ENCODE data around the gene NEU2. TPM values are rescaled to one million over a fixed set of nuclear protein-coding genes. Genes with fewer than 3 reads are reported as not detected.

NEU2 gene
- total and polyA plus RNA-seq, 2 of the 13 experiments (the other 11 are each of a cell fraction or from before 2014, with no cell fraction given): not detected

DNA sequence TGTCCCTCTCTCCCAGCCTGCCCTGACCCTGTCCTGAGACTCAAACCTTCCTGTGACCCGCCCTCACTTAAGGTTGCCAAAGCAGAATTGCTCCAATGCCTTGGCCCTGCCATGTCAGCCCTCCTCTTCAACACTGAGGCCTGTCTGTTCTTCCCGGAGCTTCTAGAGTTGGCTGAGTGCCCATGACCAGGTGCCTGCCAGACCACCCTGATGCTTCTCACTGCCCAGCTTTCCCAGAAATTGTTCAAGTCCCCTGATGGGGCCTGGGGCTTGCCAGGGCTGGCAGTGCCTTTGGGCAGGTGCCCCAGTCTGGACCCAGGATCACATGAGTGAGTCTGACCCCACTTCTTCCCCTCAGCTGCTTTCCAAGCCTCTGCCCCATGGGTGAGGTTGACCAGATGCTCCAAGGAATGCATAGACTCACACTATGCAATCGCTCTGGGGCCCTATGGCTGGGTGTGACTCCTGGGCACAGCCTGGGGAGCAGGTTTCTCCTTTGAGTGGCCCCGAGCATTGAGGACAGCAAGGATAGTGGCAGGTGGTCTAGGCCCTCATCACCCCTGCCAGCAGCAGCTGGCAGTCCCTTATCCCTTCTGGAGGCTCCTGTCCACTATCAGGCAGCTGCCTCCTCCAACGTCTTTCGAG is 24.6 kb downstream of the NEU2 start:
- Histone ChIP-seq H4K20me1 (ENCODE audit: insufficient read depth, low read length) (no peaks in the 10 kb centered on the region), H3K27ac (ENCODE audit: extremely low read length, insufficient read depth, low read length) (no peak overlapping the region), H3K4me2 (ENCODE audit: low read depth, low read length) (no peak overlapping the region), H3K9me3 (ENCODE audit: low read length) (no peaks in the 10 kb centered on the region), H2AFZ (ENCODE audit: low read length) (no peak overlapping the region), H3K27me3 (ENCODE audit: control insufficient read depth in 1 of 2, insufficient read depth in 2 of 2, low read length in 2 of 2) (peaks cover 0 to 5% of the 10 kb centered on the region in 2 experiments; a peak in 1 of 5 replicates), H3K4me3 (replicated peaks in 1 of 3; ENCODE audit: insufficient read depth in 1 of 3, low read depth in 2 of 3, low read length in 3 of 3) (no peak overlapping the region), H3K36me3 (replicated peaks in 1 of 2; ENCODE audit: control insufficient read depth in 1 of 2, insufficient read depth in 2 of 2, low read length in 2 of 2) (no peaks in the 10 kb centered on the region), H3K9ac (ENCODE audit: insufficient read depth, low read depth, low read length) (no peak overlapping the region), H3K4me1 (ENCODE audit: insufficient read depth, low read length) (peaks cover 51% of the 10 kb centered on the region), H3K79me2 (ENCODE audit: insufficient read depth, low read length) (no peaks in the 10 kb centered on the region)
- DNase-seq (ENCODE audit: low spot score): no peak
- TF ChIP-seq MIXL1 (CRISPR knock-in tag; IDR thresholded peaks at IDR 0.05) (no peak), MIER3 (CRISPR knock-in tag; IDR thresholded peaks at IDR 0.05; ENCODE audit: borderline replicate concordance) (no peak), ZSCAN9 (CRISPR knock-in tag; IDR thresholded peaks at IDR 0.05; ENCODE audit: borderline replicate concordance) (no peak), NBN (conservative IDR thresholded peaks at IDR 0.05) (no peak), ISX (CRISPR knock-in tag; conservative IDR thresholded peaks at IDR 0.05) (no peak)
- TF ChIP-seq, protein P1, sequence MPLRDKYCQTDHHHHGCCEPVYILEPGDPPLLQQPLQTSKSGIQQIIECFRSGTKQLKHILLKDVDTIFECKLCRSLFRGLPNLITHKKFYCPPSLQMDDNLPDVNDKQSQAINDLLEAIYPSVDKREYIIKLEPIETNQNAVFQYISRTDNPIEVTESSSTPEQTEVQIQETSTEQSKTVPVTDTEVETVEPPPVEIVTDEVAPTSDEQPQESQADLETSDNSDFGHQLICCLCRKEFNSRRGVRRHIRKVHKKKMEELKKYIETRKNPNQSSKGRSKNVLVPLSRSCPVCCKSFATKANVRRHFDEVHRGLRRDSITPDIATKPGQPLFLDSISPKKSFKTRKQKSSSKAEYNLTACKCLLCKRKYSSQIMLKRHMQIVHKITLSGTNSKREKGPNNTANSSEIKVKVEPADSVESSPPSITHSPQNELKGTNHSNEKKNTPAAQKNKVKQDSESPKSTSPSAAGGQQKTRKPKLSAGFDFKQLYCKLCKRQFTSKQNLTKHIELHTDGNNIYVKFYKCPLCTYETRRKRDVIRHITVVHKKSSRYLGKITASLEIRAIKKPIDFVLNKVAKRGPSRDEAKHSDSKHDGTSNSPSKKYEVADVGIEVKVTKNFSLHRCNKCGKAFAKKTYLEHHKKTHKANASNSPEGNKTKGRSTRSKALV (CRISPR knock-in tag; IDR thresholded peaks at IDR 0.05): no peak
- TF ChIP-seq, protein P2, sequence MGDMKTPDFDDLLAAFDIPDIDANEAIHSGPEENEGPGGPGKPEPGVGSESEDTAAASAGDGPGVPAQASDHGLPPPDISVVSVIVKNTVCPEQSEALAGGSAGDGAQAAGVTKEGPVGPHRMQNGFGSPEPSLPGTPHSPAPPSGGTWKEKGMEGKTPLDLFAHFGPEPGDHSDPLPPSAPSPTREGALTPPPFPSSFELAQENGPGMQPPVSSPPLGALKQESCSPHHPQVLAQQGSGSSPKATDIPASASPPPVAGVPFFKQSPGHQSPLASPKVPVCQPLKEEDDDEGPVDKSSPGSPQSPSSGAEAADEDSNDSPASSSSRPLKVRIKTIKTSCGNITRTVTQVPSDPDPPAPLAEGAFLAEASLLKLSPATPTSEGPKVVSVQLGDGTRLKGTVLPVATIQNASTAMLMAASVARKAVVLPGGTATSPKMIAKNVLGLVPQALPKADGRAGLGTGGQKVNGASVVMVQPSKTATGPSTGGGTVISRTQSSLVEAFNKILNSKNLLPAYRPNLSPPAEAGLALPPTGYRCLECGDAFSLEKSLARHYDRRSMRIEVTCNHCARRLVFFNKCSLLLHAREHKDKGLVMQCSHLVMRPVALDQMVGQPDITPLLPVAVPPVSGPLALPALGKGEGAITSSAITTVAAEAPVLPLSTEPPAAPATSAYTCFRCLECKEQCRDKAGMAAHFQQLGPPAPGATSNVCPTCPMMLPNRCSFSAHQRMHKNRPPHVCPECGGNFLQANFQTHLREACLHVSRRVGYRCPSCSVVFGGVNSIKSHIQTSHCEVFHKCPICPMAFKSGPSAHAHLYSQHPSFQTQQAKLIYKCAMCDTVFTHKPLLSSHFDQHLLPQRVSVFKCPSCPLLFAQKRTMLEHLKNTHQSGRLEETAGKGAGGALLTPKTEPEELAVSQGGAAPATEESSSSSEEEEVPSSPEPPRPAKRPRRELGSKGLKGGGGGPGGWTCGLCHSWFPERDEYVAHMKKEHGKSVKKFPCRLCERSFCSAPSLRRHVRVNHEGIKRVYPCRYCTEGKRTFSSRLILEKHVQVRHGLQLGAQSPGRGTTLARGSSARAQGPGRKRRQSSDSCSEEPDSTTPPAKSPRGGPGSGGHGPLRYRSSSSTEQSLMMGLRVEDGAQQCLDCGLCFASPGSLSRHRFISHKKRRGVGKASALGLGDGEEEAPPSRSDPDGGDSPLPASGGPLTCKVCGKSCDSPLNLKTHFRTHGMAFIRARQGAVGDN (CRISPR knock-in tag; IDR thresholded peaks at IDR 0.05): 0 out of 2 replicates have a peak, but pooled peaks have one; percentile 14
- TF ChIP-seq, protein P3, sequence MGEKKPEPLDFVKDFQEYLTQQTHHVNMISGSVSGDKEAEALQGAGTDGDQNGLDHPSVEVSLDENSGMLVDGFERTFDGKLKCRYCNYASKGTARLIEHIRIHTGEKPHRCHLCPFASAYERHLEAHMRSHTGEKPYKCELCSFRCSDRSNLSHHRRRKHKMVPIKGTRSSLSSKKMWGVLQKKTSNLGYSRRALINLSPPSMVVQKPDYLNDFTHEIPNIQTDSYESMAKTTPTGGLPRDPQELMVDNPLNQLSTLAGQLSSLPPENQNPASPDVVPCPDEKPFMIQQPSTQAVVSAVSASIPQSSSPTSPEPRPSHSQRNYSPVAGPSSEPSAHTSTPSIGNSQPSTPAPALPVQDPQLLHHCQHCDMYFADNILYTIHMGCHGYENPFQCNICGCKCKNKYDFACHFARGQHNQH (CRISPR knock-in tag; IDR thresholded peaks at IDR 0.05): no peak
- FAIRE-seq: no peak
- intact Hi-C loops (cut with micrococcal nuclease; ENCODE audit: unreplicated experiment) (no loop called here), in situ Hi-C loops (cut with HindIII; ENCODE audit: extremely low pct_ligation_motif_present, low pct_unique_long_range_greater_than_20kb) (no loop called here)
- CTCF ChIA-PET (ENCODE audit: low intra/inter-chr PET ratio, low total read pairs): interaction anchor here (1.0 kb wide), 1 partner anchor 28 kb away, joined by 3 read pairs; no protein-coding TSS in a partner anchor
- WGBS (ENCODE audit: low lambda C conversion rate): 28% methylated on average over 4 of the region's 6 CpGs
- ATAC-seq: no peak
- no TSS peak for BruUV-seq (replicated peaks)
- POLR2A ChIA-PET: no interaction called here

All from HepG2 (cell line).